Common myeloid progenitor, CD34-positive (primary cell): ENCODE results near the gene ITSN1.
"Not testable (repeated sequence)": the region's sequence is repeated elsewhere in the genome, so short reads cannot be mapped to it uniquely, and the experiment has no call there.

Experiments used
- CTCF ChIA-PET: fragments of 350-600 bp; sonication (Branson Sonifier 250); formaldehyde crosslinking; loops from one replicate; lab custom pipeline; 2021; ENCODE audit warnings: antibody characterized with exemption; lab: Charles Lee
- POLR2A ChIA-PET: fragments of 350-600 bp; sonication (Branson Sonifier 250); formaldehyde crosslinking; loops from one replicate; lab custom pipeline; 2021; ENCODE audit warnings: antibody characterized with exemption; lab: Charles Lee
- DNase-seq, 3 donors: peaks; one replicate each; pipeline versions ENCODE4 v3.0.0 to v3.0.0-alpha.2; 2013
- H3K27ac ChIP-seq, 2 experiments: 1 replicate in 1 of 2; 2 replicates in 1 of 2; pipeline ENCODE4 v1.7.0; 2013; ENCODE audit warnings: inconsistent platforms in 2 of 2, low read length in 2 of 2, mild to moderate bottlenecking in 2 of 2, low read depth in 1 of 2, moderate library complexity in 1 of 2; ENCODE audit not compliant: severe bottlenecking in 2 of 2, insufficient read depth in 1 of 2, poor library complexity in 1 of 2
- H3K27me3 ChIP-seq, 5 experiments: replicated peaks in 2 of 5; 1 replicate in 3 of 5; 2 replicates in 2 of 5; pipeline versions ENCODE4 v1.6.1 to v1.7.0; 2013; ENCODE audit warnings: low read length in 4 of 5, mild to moderate bottlenecking in 2 of 5, moderate library complexity in 2 of 5, inconsistent platforms in 1 of 5; ENCODE audit not compliant: insufficient read depth in 5 of 5, control insufficient read depth in 4 of 5
- H3K36me3 ChIP-seq, 4 experiments: 1 replicate in 2 of 4; 2 replicates in 2 of 4; pipeline versions ENCODE4 v1.6.1 to v1.7.0; 2013; ENCODE audit warnings: low read length in 3 of 4, control low read depth in 1 of 4, mild to moderate bottlenecking in 1 of 4; ENCODE audit not compliant: control insufficient read depth in 4 of 4, insufficient read depth in 4 of 4
- H3K4me1 ChIP-seq, 4 experiments: 1 replicate in 3 of 4; 2 replicates in 1 of 4; pipeline versions ENCODE4 v1.6.1 to v1.7.1; 2013; ENCODE audit warnings: low read length in 3 of 4, mild to moderate bottlenecking in 3 of 4, control low read depth in 1 of 4, inconsistent platforms in 1 of 4, moderate library complexity in 1 of 4; ENCODE audit not compliant: control insufficient read depth in 4 of 4, insufficient read depth in 4 of 4; ENCODE audit errors: control extremely low read depth in 1 of 4
- H3K4me3 ChIP-seq, 7 experiments: 1 replicate in 4 of 7; 2 replicates in 3 of 7; pipeline versions ENCODE4 v1.5.1 to v1.7.0; 2013; ENCODE audit warnings: mild to moderate bottlenecking in 7 of 7, low read length in 6 of 7, moderate library complexity in 6 of 7, inconsistent platforms in 2 of 7, low read depth in 2 of 7, control low read depth in 1 of 7; ENCODE audit not compliant: insufficient read depth in 4 of 7, control insufficient read depth in 1 of 7; ENCODE audit errors: extremely low read depth in 1 of 7
- H3K9me3 ChIP-seq, 5 experiments: 1 replicate in 4 of 5; 2 replicates in 1 of 5; pipeline versions ENCODE4 v1.6.1 to v1.7.1; 2013; ENCODE audit warnings: low read length in 4 of 5, mild to moderate bottlenecking in 2 of 5, inconsistent platforms in 1 of 5, low read depth in 1 of 5, moderate library complexity in 1 of 5; ENCODE audit not compliant: control insufficient read depth in 4 of 5, insufficient read depth in 2 of 5; ENCODE audit errors: control extremely low read depth in 1 of 5
- WGBS: methylation state at CpG from one replicate; pipeline ENCODE4 v1.1.5; 2013; ENCODE audit not compliant: insufficient coverage; 5-methylcytosine and 5-hydroxymethylcytosine counted together

Gene ITSN1

GRCh38 chr21:33926248-33926647 is 283.9 kb downstream of the ITSN1 start:
- H3K36me3 ChIP-seq, H3K27me3 ChIP-seq, H3K9me3 ChIP-seq, CTCF ChIA-PET, H3K4me3 ChIP-seq, H3K27ac ChIP-seq, DNase-seq, H3K4me1 ChIP-seq, POLR2A ChIA-PET: not testable (repeated sequence)
- WGBS = no CpG with 5 or more reads among the region's 2 CpGs

GRCh38 chr21:33931052-33931798 is 288.9 kb downstream of the ITSN1 start:
- peak overlapping the region in 1 of 2 experiments; percentile 77 for H3K27ac ChIP-seq

GRCh38 chr21:33931799-33932390 is 289.6 kb downstream of the ITSN1 start:
- 0% methylated on average over 2 of the region's 10 CpGs for WGBS
- DNase-seq = peak; percentile 51 to 75 (median 74)
- peaks cover 5 to 23% (median 18%) of the 10 kb centered on the region in 4 experiments for H3K4me1 ChIP-seq
- no peaks in the 10 kb centered on the region for H3K36me3 ChIP-seq
- H3K27ac ChIP-seq = peak overlapping the region in 1 of 2 experiments; percentile 77
- peak overlapping the region in 6 of 7 experiments; percentile 56 to 92 (median 74) for H3K4me3 ChIP-seq
- ChIA-PET POLR2A (no interaction called here), CTCF (interaction anchor here (0.6 to 1.4 kb wide), 4 partner anchors 9 to 17 kb away, joined by 3 read pairs; no protein-coding TSS in a partner anchor)
- no peaks in the 10 kb centered on the region for H3K27me3 ChIP-seq
- no peaks in the 10 kb centered on the region for H3K9me3 ChIP-seq

More at GRCh38 chr21:33931052-33931798, 288.9 kb downstream of the ITSN1 start:
- CTCF ChIA-PET = interaction anchor here (0.6 to 0.9 kb wide), 2 partner anchors 8 to 17 kb away, joined by 3 read pairs; no protein-coding TSS in a partner anchor
- H3K27me3 ChIP-seq, H3K36me3 ChIP-seq, H3K9me3 ChIP-seq, POLR2A ChIA-PET: not testable (repeated sequence)
- 100% methylated on average over 1 of the region's 34 CpGs for WGBS
- peaks cover 5 to 17% (median 11%) of the 10 kb centered on the region in 4 experiments for H3K4me1 ChIP-seq
- H3K4me3 ChIP-seq = peak overlapping the region in 6 of 7 experiments; percentile 56 to 92 (median 74)
- peak in 1 of 3 donors; percentile 64 for DNase-seq

GRCh38 chr21:33932731-33933130 is 290.4 kb downstream of the ITSN1 start:
- POLR2A ChIA-PET = interaction anchor here (0.8 kb wide), 1 partner anchor 15 kb away, joined by 7 read pairs; no protein-coding TSS in a partner anchor
- no CpG with 5 or more reads among the region's 5 CpGs for WGBS
- H3K9me3 ChIP-seq = no peaks in the 10 kb centered on the region
- peak overlapping the region in 1 of 2 experiments; percentile 77 for H3K27ac ChIP-seq
- H3K27me3 ChIP-seq = no peaks in the 10 kb centered on the region
- peaks cover 5 to 32% (median 26%) of the 10 kb centered on the region in 4 experiments for H3K4me1 ChIP-seq
- DNase-seq = no peak
- CTCF ChIA-PET = interaction anchor here (1.0 to 1.7 kb wide), 4 partner anchors 9 to 418 kb away, joined by 3 to 11 read pairs (median 4); no protein-coding TSS in a partner anchor
- peak overlapping the region in 1 of 7 experiments; percentile 78 for H3K4me3 ChIP-seq
- H3K36me3 ChIP-seq = no peaks in the 10 kb centered on the region

GRCh38 chr21:33936301-33937038 is 294.2 kb downstream of the ITSN1 start:
- Histone ChIP-seq H3K9me3 (no peaks in the 10 kb centered on the region), H3K4me1 (peaks cover 5 to 40% (median 31%) of the 10 kb centered on the region in 4 experiments), H3K36me3 (no peaks in the 10 kb centered on the region), H3K27ac (no peak overlapping the region), H3K27me3 (no peaks in the 10 kb centered on the region), H3K4me3 (peak overlapping the region in 1 of 7 experiments; percentile 2)
- POLR2A ChIA-PET = no interaction called here
- CTCF ChIA-PET = interaction anchor here (0.9 to 2.8 kb wide), 4 partner anchors 11 to 13 kb away, joined by 3 to 7 read pairs (median 3); no protein-coding TSS in a partner anchor
- WGBS = 73% methylated on average over 4 of the region's 4 CpGs
- peak in 2 of 3 donors; percentile 69 to 70 for DNase-seq

GRCh38 chr21:33937146-33937545 is 294.8 kb downstream of the ITSN1 start:
- Histone ChIP-seq H3K4me1 (peaks cover 4 to 35% (median 28%) of the 10 kb centered on the region in 4 experiments), H3K4me3 (no peak overlapping the region), H3K27ac (no peak overlapping the region), H3K36me3 (no peaks in the 10 kb centered on the region), H3K9me3 (no peaks in the 10 kb centered on the region), H3K27me3 (no peaks in the 10 kb centered on the region)
- CTCF ChIA-PET = interaction anchor here (0.9 to 2.8 kb wide), 3 partner anchors 10 to 14 kb away, joined by 3 to 7 read pairs (median 3); no protein-coding TSS in a partner anchor
- WGBS = 91% methylated on average over 4 of the region's 4 CpGs
- POLR2A ChIA-PET = interaction anchor here (0.6 kb wide), 1 partner anchor 198 kb away, joined by 3 read pairs; no protein-coding TSS in a partner anchor
- DNase-seq = peak in 1 of 3 donors; percentile 30
